HepG2 (cell line): ENCODE measurements around the gene UTS2R. TPM values are rescaled to one million over a fixed set of nuclear protein-coding genes. Genes with fewer than 3 reads are reported as not detected.

Experiments
- ATAC-seq: fragments of 200-7000 bp; cut with Tn5 transposase; 3 replicates; pipeline ENCODE4 v1.9.1; 2020; ENCODE audit warnings: mild to moderate bottlenecking, moderate library complexity
- BruUV-seq: library from RNA; stranded (reverse); fragments of 400-500 nt; replicated peaks from 2 replicates; lab custom pipeline; 2021; lab: Mats Ljungman, UMichigan
- CTCF ChIA-PET: fragments of 300-600 bp; formaldehyde crosslinking; extraction: SDS; loops from one replicate; lab custom pipeline; 2021; ENCODE audit warnings: low total read pairs, inconsistent platforms, low intra/inter-chr PET ratio; lab: Yijun Ruan, JAX
- POLR2A ChIA-PET: fragments of 350-600 bp; sonication (Branson Sonifier 250); formaldehyde crosslinking; loops from one replicate; lab custom pipeline; 2020; ENCODE audit warnings: antibody characterized with exemption, inconsistent platforms; lab: Yijun Ruan, JAX
- DNase-seq: peaks from one replicate; pipeline ENCODE4 v3.0.0-alpha.2; 2015; ENCODE audit warnings: low spot score
- FAIRE-seq: peaks from 3 replicates; lab custom pipeline; 2011; peaks lifted over from hg19 to GRCh38; lab: Jason Lieb, UNC
- H2AFZ ChIP-seq: one replicate; pipeline ENCODE4 v1.6.1; 2011; ENCODE audit warnings: low read length, inconsistent platforms
- H3K27ac ChIP-seq: fragments of 300-600 bp; 3 replicates; pipeline ENCODE4 v1.8.0; 2011; ENCODE audit warnings: mixed run types, mild to moderate bottlenecking, mixed read lengths, low read length, inconsistent platforms; ENCODE audit not compliant: insufficient read depth; ENCODE audit errors: extremely low read length
- H3K27me3 ChIP-seq, 2 experiments: fragments of 200-600 bp in 1 of 2; 2 replicates in 1 of 2; 3 replicates in 1 of 2; pipeline versions ENCODE4 v1.6.0 to v1.8.0; 2011; ENCODE audit warnings: low read length in 2 of 2, mild to moderate bottlenecking in 2 of 2, moderate library complexity in 2 of 2, inconsistent platforms in 1 of 2; ENCODE audit not compliant: insufficient read depth in 2 of 2, control insufficient read depth in 1 of 2
- H3K36me3 ChIP-seq, 2 experiments: fragments of 200-600 bp in 1 of 2; replicated peaks in 1 of 2; 2 replicates in 1 of 2; 3 replicates in 1 of 2; pipeline versions ENCODE4 v1.5.1 to v1.8.0; 2011; ENCODE audit warnings: low read length in 2 of 2, inconsistent platforms in 1 of 2; ENCODE audit not compliant: insufficient read depth in 2 of 2, control insufficient read depth in 1 of 2
- H3K4me1 ChIP-seq: 2 replicates; pipeline ENCODE4 v1.5.1; 2012; ENCODE audit warnings: low read length, inconsistent platforms; ENCODE audit not compliant: insufficient read depth
- H3K4me2 ChIP-seq: 2 replicates; pipeline ENCODE4 v1.6.0; 2011; ENCODE audit warnings: low read depth, low read length, inconsistent platforms
- H3K4me3 ChIP-seq, 3 experiments: fragments of 200-600 bp in 1 of 3; sonication (generic), shearing (Covaris generic) in 1 of 3; replicated peaks in 1 of 3; 2 replicates each; pipeline ENCODE4 v1.5.1; 2011 to 2016; ENCODE audit warnings: low read length in 3 of 3, inconsistent platforms in 2 of 3, low read depth in 2 of 3, mild to moderate bottlenecking in 2 of 3, control low read depth in 1 of 3, mixed read lengths in 1 of 3; ENCODE audit not compliant: insufficient read depth in 1 of 3
- H3K79me2 ChIP-seq: one replicate; pipeline ENCODE4 v1.6.1; 2011; ENCODE audit warnings: low read length, inconsistent platforms; ENCODE audit not compliant: insufficient read depth
- H3K9ac ChIP-seq: 2 replicates; pipeline ENCODE4 v1.6.0; 2011; ENCODE audit warnings: mild to moderate bottlenecking, low read depth, low read length, inconsistent platforms; ENCODE audit not compliant: insufficient read depth
- H3K9me3 ChIP-seq: 2 replicates; pipeline ENCODE4 v1.5.1; 2012; ENCODE audit warnings: mild to moderate bottlenecking, low read length
- H4K20me1 ChIP-seq: 2 replicates; pipeline ENCODE4 v1.6.0; 2011; ENCODE audit warnings: inconsistent platforms, mild to moderate bottlenecking, low read length, moderate library complexity; ENCODE audit not compliant: insufficient read depth
- DRAP1 ChIP-seq: IDR thresholded peaks from 2 replicates; pipeline ENCODE4 v1.6.1; 2016; ENCODE audit warnings: missing genetic modification reagents, missing compliant biosample characterization
- ZMYM2 ChIP-seq: sonication (generic); formaldehyde crosslinking; IDR thresholded peaks from 2 replicates; pipeline ENCODE4 v1.8.0; 2022; ENCODE audit warnings: mild to moderate bottlenecking, missing genetic modification reagents
- whole genome bisulfite sequencing: methylation state at CpG from one replicate; pipeline ENCODE4 v1.1.6; 2017; ENCODE audit warnings: low lambda C conversion rate; 5-methylcytosine and 5-hydroxymethylcytosine counted together
- in situ Hi-C: cut with HindIII; loops from 2 replicates; pipeline ENCODE4 v1.10.0; 2017; ENCODE audit warnings: low pct_unique_long_range_greater_than_20kb; ENCODE audit not compliant: extremely low pct_ligation_motif_present
- intact Hi-C: fragments of 100-400 bp; cut with micrococcal nuclease; formaldehyde crosslinking; loops from one replicate; pipeline ENCODE4 v1.10.0; 2022; ENCODE audit not compliant: unreplicated experiment
- polyA plus RNA-seq, 8 experiments: library from polyadenylated mRNA; depleted of rRNA in 3 of 8; stranded (reverse) in 7 of 8; unstranded in 1 of 8; fragments of >200 nt; fragmentation: Illumina TruSeq in 4 of 8; extraction: Trizol in 4 of 8; gene quantifications; 2 replicates each; pipeline versions ENCODE4 v1.2.1 to v1.2.3, GENCODE V29; 2011 to 2016; ENCODE audit warnings: low read depth in 4 of 8, missing spikeins in 1 of 8, mixed read lengths in 1 of 8; ENCODE audit not compliant: insufficient read depth in 1 of 8
- total RNA-seq, 5 experiments: library from RNA; depleted of rRNA; stranded (reverse); fragments of >200 nt; fragmentation: Illumina TruSeq; extraction: Trizol; gene quantifications; 2 replicates each; pipeline ENCODE4 v1.2.3, GENCODE V29; 2016; ENCODE audit warnings: low read depth in 1 of 5

Gene UTS2R
- total and polyA plus RNA-seq, 2 of the 13 experiments (the other 11 are each of a cell fraction or from before 2014, with no cell fraction given): 0.13 to 0.15 TPM

DNA sequence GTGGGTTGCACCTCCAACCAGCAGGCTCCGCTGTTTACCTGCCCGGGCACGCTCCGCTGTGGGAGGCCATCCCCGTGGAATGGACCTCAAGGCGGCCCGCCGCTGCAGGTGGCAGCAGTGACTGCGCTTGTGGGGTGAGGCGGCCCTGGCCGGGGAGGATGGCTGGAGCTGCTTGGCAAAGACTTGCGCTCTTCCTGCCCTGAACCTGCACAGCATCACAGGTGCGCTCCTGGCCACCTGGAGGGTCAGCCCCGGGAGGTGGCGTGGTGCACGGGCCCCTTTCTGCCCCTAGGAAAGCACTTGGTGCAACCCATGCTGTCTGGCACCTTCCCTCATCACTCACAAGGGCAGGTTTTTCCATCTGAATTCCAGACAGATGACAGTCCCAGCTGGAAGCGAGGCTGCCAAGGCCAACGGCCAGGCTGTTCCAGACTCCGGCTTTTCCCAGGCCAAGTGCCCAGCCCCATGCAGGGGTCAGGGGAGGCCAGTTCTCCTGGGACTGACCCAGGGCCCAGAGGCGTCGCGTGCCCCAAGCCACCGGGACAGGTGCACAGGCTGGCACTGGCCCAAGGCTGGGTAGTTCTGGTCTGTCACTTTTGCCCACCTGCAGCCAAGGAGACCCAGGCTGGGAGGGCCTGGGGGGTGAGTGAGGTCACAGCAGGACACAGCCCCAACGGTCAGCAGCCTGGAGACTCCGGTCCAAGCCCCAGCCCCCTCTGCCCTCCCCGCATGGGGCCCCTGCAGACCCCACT is 13.3 kb downstream of the UTS2R start (continued):
- peak; percentile 20; the same call in 1 of the 2 replicates for TF ChIP-seq DRAP1 (CRISPR knock-in tag)
- TF ChIP-seq, all 625 proteins: peak for 203

GRCh38 chr17:82385559-82386254 is 14.1 kb downstream of the UTS2R start:
- ATAC-seq: no peak
- no peak overlapping the region for H3K9ac ChIP-seq
- no peak overlapping the region for H3K27ac ChIP-seq
- no peak overlapping the region for H3K4me2 ChIP-seq
- in situ Hi-C loops: loop anchor here (5.0 kb wide), 1 partner anchor 33 kb away; no protein-coding TSS in a partner anchor
- POLR2A ChIA-PET: interaction anchor here (1.0 to 2.3 kb wide), 6 partner anchors 10 to 29 kb away, joined by 4 to 13 read pairs (median 8); no protein-coding TSS in a partner anchor
- no peak overlapping the region for H2AFZ ChIP-seq
- H3K4me3 ChIP-seq: no peak overlapping the region
- intact Hi-C loops: loop anchor here (2.0 to 5.0 kb wide), 2 partner anchors 33 kb away; partner anchors contain the start of genes HEXD and OGFOD3
- WGBS: 55% methylated on average over 25 of the region's 26 CpGs
- CTCF ChIA-PET: no interaction called here
- TF ChIP-seq ZMYM2 (CRISPR knock-in tag): no peak
- TF ChIP-seq, all 625 proteins: peak for 0
- BruUV-seq: no TSS peak
- H3K9me3 ChIP-seq: no peaks in the 10 kb centered on the region
- H3K79me2 ChIP-seq: no peaks in the 10 kb centered on the region
- H4K20me1 ChIP-seq: no peaks in the 10 kb centered on the region
- peaks cover 44% of the 10 kb centered on the region for H3K4me1 ChIP-seq
- no peak for DNase-seq
- FAIRE-seq: no peak
- peaks cover 8 to 35% of the 10 kb centered on the region in 2 experiments; a peak in 3 of 5 replicates for H3K27me3 ChIP-seq
- no peaks in the 10 kb centered on the region for H3K36me3 ChIP-seq
